HG03103 (cell line): Measurements from ENCODE around the gene SEPTIN2.
"Not testable (repeated sequence)": the region's sequence is repeated elsewhere in the genome, so short reads cannot be mapped to it uniquely, and the experiment has no call there.

Experiments used
- ATAC-seq: cut with Tn5 transposase; IDR thresholded peaks from one replicate; pipeline ENCODE4 v1.9.1; 2021; ENCODE audit warnings: low read depth; ENCODE audit not compliant: unreplicated experiment

The SEPTIN2 gene

GRCh38 chr2:241312082-241312481, 3.6 kb upstream of the SEPTIN2 start:
- no peak for ATAC-seq

- ATAC-seq: no peak
Measured at GRCh38 chr2:241313543-241314095, 2.1 kb upstream of the SEPTIN2 start.

GRCh38 chr2:241314226-241315092, 1.3 kb upstream of the SEPTIN2 start:
- peak; percentile 4 for ATAC-seq

- ATAC-seq: peak; percentile 56
Measured at GRCh38 chr2:241315093-241315878, 439 bp upstream of the SEPTIN2 start, which contains the start of gene HDLBP. Gene HDLBP (minus strand): TSS chr2:241315672. CDS start chr2:241266869, 48,803 bp downstream.

- no peak for ATAC-seq
Measured at GRCh38 chr2:241316825-241317224, 1.1 kb downstream of the SEPTIN2 start.

- ATAC-seq: no peak
Measured at GRCh38 chr2:241317391-241317790, 1.7 kb downstream of the SEPTIN2 start.

GRCh38 chr2:241318830-241319229, 3.1 kb downstream of the SEPTIN2 start:
- not testable (repeated sequence) for ATAC-seq

- no peak for ATAC-seq
Measured at GRCh38 chr2:241320394-241320793, 4.7 kb downstream of the SEPTIN2 start.

- ATAC-seq: no peak
Measured at GRCh38 chr2:241321033-241321432, 5.3 kb downstream of the SEPTIN2 start.

GRCh38 chr2:241321886-241322285, 6.2 kb downstream of the SEPTIN2 start:
- no peak for ATAC-seq

- ATAC-seq: no peak
Measured at GRCh38 chr2:241323778-241324177, 8.1 kb downstream of the SEPTIN2 start.

GRCh38 chr2:241324775-241325174, 9.1 kb downstream of the SEPTIN2 start:
- no peak for ATAC-seq

- ATAC-seq: no peak
Measured at GRCh38 chr2:241325257-241325656, 9.5 kb downstream of the SEPTIN2 start.

- ATAC-seq: no peak
Measured at GRCh38 chr2:241329669-241330615, 14.2 kb downstream of the SEPTIN2 start.

GRCh38 chr2:241330616-241330981, 14.9 kb downstream of the SEPTIN2 start:
- ATAC-seq: no peak

GRCh38 chr2:241334813-241335212, 19.1 kb downstream of the SEPTIN2 start:
- no peak for ATAC-seq

GRCh38 chr2:241339839-241340630, 24.3 kb downstream of the SEPTIN2 start:
- ATAC-seq: no peak

- ATAC-seq: no peak
Measured at GRCh38 chr2:241340631-241341163, 25.0 kb downstream of the SEPTIN2 start.
